Stimulated activated CD8-positive, alpha-beta memory T cell treated with anti-CD3 and anti-CD28 coated beads, Interleukin-4, amount 100 ng/mL, for 48 hours (primary cell): ENCODE data around the gene ASCC3.
"Not testable (repeated sequence)": the region's sequence is repeated elsewhere in the genome, so short reads cannot be mapped to it uniquely, and the experiment has no call there.

Source experiments
- DNase-seq: peaks from one replicate; pipeline ENCODE4 v3.0.0-alpha.2; 2020

Gene ASCC3

DNA sequence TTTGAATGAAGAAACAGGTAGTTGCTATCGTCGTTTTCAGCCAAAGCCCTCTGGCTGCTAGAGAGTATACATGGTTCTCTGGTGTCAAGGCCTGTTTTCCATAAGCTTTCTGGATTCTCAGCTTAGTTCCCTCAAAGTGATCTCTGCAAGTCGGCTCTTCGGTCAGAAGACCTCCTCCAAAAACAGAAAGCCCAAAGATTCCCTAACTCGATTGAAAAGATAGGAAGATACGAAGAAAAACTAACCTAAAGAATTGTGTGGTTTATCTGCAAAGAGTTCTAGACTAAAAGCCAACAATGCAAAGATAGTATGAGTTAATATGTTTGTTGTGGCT lies 545 bp upstream of the ASCC3 start:
- DNase-seq = no peak

GRCh38 chr6:100880149-100880852 lies 828 bp downstream of the ASCC3 start:
- no peak for DNase-seq

DNA sequence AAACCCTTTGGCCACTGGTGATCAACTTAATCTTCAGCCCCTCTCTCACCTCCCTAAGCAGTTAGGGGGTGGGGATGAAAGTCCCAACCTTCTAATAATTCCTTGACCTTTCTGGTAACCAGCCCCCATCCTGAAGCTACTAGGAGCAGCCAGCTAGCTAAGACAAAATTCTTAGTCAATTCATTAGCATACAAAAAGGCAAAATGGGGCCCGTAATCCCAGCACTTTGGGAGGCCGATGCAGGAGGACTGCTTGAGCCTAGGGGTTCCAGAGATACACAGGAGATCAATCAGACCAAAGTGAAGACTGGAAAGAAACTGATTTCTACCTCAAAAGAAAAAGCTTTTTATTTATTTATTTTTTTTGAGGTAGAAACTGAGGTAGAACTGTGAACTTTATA lies 1.8 kb downstream of the ASCC3 start:
- no peak for DNase-seq

GRCh38 chr6:100877851-100878250 lies 3.3 kb downstream of the ASCC3 start:
- DNase-seq = no peak

DNA sequence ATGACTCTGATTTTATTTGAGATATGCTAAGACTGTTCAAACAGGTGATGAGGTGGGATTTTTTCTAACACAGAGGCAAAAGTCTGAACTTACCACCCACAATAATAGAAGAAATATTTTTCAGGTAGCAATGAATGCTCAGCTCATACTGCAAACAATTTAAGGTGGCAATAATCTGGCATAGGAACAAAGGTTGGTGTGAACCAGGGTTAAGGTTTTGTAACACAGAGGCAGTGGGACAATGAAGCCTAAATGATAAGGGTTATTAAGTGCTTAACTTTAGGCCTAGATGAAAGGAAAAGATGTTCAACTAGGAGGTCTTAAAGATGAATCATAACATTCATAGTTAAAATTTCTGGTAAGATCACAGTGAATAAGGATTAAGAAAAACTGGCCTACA lies 4.9 kb downstream of the ASCC3 start:
- DNase-seq = no peak

DNA sequence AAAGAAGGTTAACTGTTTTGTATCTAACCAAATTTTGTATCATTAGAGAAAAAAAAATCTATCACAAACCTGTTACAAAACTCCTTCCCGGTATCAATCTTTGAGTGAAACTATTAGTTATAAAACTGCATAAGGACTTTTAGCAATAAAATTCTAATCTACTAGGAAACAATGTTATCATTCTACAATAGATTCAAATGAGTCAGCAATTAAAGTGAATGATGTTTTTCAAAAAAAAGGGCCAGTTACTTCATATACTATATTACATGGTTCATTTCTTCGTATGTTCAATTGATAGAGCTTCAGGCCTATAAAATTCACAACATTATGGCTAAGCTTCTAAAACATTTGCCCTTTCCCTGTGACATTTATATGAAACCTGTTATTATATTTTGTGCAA lies 15.6 kb downstream of the ASCC3 start:
- DNase-seq = no peak

DNA sequence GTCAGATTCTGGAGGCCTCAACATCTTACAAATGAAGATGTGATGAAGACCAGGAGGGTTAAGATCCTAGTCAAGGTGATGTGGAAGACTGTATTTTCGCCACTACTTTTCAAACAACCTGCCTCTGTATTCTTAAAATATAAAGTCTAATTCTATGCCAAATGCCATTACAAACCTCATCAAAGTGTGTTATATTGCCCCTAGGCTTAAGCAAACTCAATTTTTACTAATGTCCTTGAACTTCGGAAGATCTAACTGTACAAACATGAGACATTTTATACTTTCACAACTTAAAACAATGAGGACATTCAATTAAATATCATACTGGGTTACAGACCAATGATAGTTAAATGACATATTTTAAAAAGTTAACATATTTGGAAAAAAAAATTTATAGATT lies 19.1 kb downstream of the ASCC3 start:
- DNase-seq = no peak

GRCh38 chr6:100856146-100856545 lies 25.0 kb downstream of the ASCC3 start:
- DNase-seq = no peak

GRCh38 chr6:100851819-100852218 lies 29.3 kb downstream of the ASCC3 start:
- no peak for DNase-seq

DNA sequence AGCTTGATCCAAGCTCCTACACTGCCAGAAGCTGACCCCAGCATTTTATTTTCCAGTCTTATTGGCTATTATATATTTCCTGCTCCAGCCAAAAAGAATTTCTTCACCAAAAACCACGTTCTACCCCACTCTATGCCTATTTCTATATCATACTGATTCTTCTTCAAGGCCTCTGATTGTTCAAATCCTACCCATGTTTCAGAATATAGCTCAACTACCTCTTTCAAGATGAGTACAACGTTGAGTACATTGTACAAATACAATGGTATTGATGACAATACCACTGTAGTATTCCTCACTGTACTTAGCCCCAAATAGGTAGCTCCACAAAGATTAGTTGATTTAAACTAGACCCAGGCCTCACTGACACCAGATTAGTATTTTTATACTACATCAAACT lies 31.0 kb downstream of the ASCC3 start:
- DNase-seq = no peak

DNA sequence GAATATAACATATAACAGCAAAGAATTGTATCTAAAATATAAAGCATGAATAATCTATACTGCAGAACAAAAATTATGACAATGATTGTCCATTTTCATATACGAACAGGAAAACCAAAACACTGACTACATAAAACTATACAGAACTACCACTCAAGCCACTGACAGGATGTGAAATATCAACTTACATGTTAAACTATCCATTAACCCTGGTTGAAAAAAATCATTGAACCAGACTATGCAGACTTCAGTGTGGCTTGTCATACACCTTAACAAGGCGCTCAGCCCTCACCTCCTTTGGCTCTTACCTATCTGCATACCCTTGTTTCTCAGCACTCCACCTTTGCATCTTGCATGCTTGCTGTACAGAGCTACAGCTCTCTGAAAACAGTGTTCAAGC lies 34.9 kb downstream of the ASCC3 start:
- no peak for DNase-seq

DNA sequence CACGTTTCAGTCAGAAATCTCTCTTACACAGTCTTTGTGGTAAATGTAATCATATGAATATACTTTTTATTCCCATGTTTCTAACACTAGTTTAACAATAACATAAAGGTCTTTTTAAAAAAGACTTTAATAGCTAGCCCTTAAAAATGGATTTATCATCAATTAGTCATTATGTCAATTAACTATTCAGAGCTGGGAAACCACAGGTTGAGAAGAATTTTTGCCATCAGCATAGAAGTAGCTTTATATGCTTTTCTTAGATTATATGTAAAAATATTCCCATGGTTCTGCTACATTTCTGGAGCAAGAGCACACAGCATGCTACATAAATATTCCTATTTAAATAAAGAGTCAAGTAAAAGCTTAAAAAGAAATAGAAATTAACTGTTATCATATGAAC lies 35.5 kb downstream of the ASCC3 start:
- no peak for DNase-seq

- no peak for DNase-seq
These were observed 41.7 kb downstream of the ASCC3 start for GRCh38 chr6:100839419-100839818.

- no peak for DNase-seq
These were observed 43.1 kb downstream of the ASCC3 start for GRCh38 chr6:100838011-100838410.

GRCh38 chr6:100833972-100834574 lies 47.1 kb downstream of the ASCC3 start:
- no peak for DNase-seq

DNA sequence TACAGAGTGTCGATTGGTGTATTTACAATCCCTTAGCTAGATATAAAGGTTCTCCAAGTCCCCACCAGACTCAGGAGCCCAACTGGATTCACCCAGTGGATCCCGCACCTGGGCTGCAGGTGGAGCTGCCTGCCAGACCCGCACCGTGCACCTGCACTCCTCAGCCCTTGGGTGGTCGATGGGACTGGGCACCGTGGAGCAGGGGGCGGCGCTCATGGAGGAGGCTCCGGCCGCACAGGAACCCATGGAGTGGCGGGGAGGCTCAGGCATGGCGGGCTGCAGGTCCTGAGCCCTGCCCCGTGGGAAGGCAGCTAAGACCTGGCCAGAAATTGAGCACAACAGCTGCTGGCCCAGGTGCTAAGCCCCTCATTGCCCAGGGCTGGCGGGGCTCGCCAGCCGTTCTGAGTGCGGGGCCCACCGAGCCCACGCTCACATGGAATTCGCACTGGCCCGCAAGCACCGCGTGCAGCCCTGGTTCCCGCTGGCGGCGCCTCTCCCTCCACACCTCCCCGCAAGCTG lies 52.0 kb downstream of the ASCC3 start:
- not testable (repeated sequence) for DNase-seq

DNA sequence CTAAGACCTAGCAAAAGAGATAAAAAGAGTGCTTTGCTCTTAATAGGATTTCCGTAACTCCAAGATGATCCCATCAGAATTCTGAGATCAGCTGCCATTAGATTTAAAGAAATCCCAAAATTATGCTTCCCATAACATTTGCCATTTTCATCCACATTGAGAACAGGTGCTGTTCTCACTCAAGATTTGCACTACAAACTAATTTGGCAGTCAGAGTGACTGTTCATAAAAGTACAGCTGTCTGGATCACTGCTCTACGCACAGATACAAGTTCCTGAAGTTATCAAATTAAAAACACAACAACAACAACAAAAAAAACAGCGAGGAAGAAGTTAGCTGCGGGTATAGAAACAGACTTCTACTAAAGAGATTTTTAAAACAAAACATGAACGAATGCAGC lies 58.1 kb downstream of the ASCC3 start:
- no peak for DNase-seq

DNA sequence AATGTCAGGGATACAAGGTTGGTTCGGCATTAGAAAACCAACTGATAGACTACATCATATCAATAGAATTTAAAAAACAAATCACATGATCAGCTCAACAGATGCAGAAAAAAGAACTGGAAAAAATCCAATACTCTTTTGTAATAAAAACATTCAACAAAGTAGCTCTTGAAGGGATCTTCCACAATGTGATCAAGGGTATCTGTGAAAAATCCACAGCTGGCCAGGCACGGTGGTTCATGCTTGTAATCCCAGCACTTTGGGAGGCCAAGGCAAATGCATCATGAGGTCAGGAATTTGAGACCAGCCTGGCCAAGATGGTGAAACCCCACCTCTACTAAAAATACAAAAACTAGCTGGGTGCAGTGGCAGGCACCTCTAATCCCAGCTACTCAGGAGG lies 63.1 kb downstream of the ASCC3 start:
- no peak for DNase-seq

DNA sequence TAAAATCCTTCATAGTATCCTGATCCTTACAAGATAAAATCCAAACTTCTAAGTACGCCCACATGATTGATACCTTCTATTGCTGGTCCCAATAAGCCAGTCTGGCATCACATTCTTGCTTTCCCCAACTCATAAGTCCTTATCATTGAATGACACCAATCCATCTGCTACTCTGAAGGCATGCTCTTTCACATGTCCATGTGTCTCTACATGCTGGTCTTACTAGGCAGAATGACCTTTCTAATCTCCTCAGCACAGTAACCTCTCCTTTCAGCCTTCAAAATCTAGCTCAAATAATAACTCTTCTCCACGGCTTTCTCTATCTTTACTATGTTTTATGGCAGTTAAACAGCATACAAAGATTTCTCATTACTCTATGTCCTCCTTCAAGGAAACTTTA lies 71.1 kb downstream of the ASCC3 start:
- no peak for DNase-seq

DNA sequence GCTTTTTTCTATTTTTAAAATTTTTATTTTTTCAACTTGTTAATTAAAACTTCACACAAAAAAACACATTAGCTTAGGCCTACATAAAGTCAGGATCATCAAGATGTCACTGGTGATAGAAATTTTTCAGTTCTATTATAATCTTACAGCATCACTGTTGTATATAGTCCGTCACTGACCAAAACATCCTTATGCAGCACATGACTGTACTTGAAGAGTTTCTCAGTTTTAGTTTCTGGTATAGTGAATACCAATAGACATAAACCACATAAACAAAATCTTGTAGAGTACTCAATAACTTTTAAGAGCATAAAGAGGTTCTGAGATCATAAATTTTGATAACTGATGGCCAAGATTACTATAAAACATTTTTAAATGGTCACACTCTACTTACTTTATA lies 71.8 kb downstream of the ASCC3 start:
- DNase-seq = no peak

- no peak for DNase-seq
These were observed 72.4 kb downstream of the ASCC3 start for GRCh38 chr6:100808638-100809275.

DNA sequence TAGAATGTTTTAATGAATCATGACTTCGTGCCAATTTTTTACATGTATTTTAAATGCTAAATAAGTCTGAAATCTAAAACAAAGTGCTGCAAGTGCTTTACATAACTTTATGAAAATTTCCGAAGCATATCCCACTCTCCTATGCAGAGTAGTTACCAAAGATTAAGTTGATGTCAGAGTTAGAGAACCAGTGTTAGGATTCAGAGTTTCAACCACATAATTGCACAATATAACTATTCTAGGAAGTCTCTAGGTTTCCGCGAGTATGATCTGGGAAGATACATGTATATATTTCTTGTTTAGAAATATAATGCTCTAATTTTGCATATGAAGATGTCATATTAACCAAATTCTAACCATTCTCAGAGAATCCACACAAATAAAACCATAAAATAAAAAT lies 74.8 kb downstream of the ASCC3 start:
- DNase-seq = no peak

GRCh38 chr6:100803264-100804045 lies 77.7 kb downstream of the ASCC3 start:
- DNase-seq = no peak

DNA sequence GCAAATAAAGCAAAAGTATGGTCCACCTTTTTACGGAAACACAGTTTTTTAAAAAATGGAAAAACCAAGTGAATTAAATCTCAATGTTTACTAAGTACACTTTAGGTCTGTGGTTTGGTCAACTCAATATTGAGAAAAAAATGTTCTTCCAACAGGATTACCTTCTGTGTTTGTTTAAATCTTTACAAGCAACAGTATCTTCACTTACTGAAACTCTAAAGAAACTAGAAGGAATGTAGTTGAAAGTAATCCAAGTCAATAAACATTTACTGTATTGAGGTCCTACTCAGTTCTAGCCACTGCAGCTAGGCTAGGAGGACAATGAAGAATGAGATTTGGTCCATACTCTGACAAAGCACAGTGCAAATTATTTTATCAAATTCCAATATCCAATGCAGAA lies 80.1 kb downstream of the ASCC3 start:
- no peak for DNase-seq
